Measurements from ENCODE around the gene TIGD7.
A peak's percentile ranks its signal among the peaks of the same experiment; 100 is the strongest.

TIGD7 gene

GRCh38 chr16:3305109-3306068, at the start of gene TIGD7, which contains the start of gene ZNF75A:
Gene TIGD7 (minus strand): TSS chr16:3305430. CDS start chr16:3300614, 4,816 bp downstream.
Gene ZNF75A (plus strand): TSS chr16:3305497. CDS start chr16:3308429, 2,932 bp downstream.
- DNase-seq (ENCODE audit: low read depth in 2 of 2), result peak; percentile 59 to 72

GRCh38 chr16:3349175-3349574, 43.9 kb upstream of the TIGD7 start:
- no peak for DNase-seq (ENCODE audit: low read depth in 2 of 2)

- no peak for DNase-seq (ENCODE audit: low read depth in 2 of 2)
Measured at GRCh38 chr16:3348547-3349167, 43.4 kb upstream of the TIGD7 start.

GRCh38 chr16:3347586-3347985, 42.4 kb upstream of the TIGD7 start:
- no peak for DNase-seq (ENCODE audit: low read depth in 2 of 2)

GRCh38 chr16:3346041-3346440, 40.8 kb upstream of the TIGD7 start:
- DNase-seq (ENCODE audit: low read depth in 2 of 2), result no peak

GRCh38 chr16:3328643-3329042, 23.4 kb upstream of the TIGD7 start:
- DNase-seq (ENCODE audit: low read depth in 2 of 2), result no peak

GRCh38 chr16:3328104-3328503, 22.9 kb upstream of the TIGD7 start:
- no peak for DNase-seq (ENCODE audit: low read depth in 2 of 2)

- DNase-seq (ENCODE audit: low read depth in 2 of 2), result no peak
Measured at GRCh38 chr16:3327514-3327913, 22.3 kb upstream of the TIGD7 start.

- DNase-seq (ENCODE audit: low read depth in 2 of 2), result no peak
Measured at GRCh38 chr16:3321816-3322215, 16.6 kb upstream of the TIGD7 start.

GRCh38 chr16:3317315-3317999, 12.2 kb upstream of the TIGD7 start:
- no peak for DNase-seq (ENCODE audit: low read depth in 2 of 2)

GRCh38 chr16:3311496-3311895, 6.3 kb upstream of the TIGD7 start:
- DNase-seq (ENCODE audit: low read depth in 2 of 2), result no peak

GRCh38 chr16:3306078-3306477, 848 bp upstream of the TIGD7 start:
- no peak for DNase-seq (ENCODE audit: low read depth in 2 of 2)

- DNase-seq (ENCODE audit: low read depth in 2 of 2), result no peak
Measured at GRCh38 chr16:3304370-3304769, 860 bp downstream of the TIGD7 start.

- DNase-seq (ENCODE audit: low read depth in 2 of 2), result no peak
Measured at GRCh38 chr16:3295783-3296182, 9.4 kb downstream of the TIGD7 start.

- no peak for DNase-seq (ENCODE audit: low read depth in 2 of 2)
Measured at GRCh38 chr16:3295209-3295608, 10.0 kb downstream of the TIGD7 start.

GRCh38 chr16:3292604-3293003, 12.6 kb downstream of the TIGD7 start:
- DNase-seq (ENCODE audit: low read depth in 2 of 2), result no peak

GRCh38 chr16:3289998-3290673, 15.1 kb downstream of the TIGD7 start:
- no peak for DNase-seq (ENCODE audit: low read depth in 2 of 2)

- no peak for DNase-seq (ENCODE audit: low read depth in 2 of 2)
Measured at GRCh38 chr16:3285131-3285530, 20.1 kb downstream of the TIGD7 start.

GRCh38 chr16:3283543-3284447, 21.4 kb downstream of the TIGD7 start:
- DNase-seq (ENCODE audit: low read depth in 2 of 2), result no peak

- peak; percentile 81 to 89 for DNase-seq (ENCODE audit: low read depth in 2 of 2)
Measured at GRCh38 chr16:3282730-3283542, 22.3 kb downstream of the TIGD7 start, which contains the start of gene ZNF263. Gene ZNF263 (plus strand): TSS chr16:3283491. CDS start chr16:3283819, 328 bp downstream.

Data from activated CD8-positive, alpha-beta memory T cell treated with anti-CD3 and anti-CD28 coated beads for 4 hours (primary cell).